Karpas-422 (cell line): ENCODE data around the gene RAB5B. TPM values are rescaled to one million over a fixed set of nuclear protein-coding genes. Genes with fewer than 3 reads are reported as not detected.
A peak's percentile ranks its signal among the peaks of the same experiment; 100 is the strongest.

Experiments used
- DNase-seq: peaks from one replicate; pipeline ENCODE4 v3.0.0-alpha.2; 2015
- H2AFZ ChIP-seq: fragments of 200-600 bp; sonication (generic); 2 replicates; pipeline ENCODE4 v1.6.1; 2014; ENCODE audit warnings: antibody characterized with exemption, low read length, mixed read lengths
- H3K27ac ChIP-seq: fragments of 200-600 bp; sonication (generic); 2 replicates; pipeline ENCODE4 v1.5.1; 2014; ENCODE audit warnings: mild to moderate bottlenecking, low read length, moderate library complexity
- H3K27me3 ChIP-seq: fragments of 200-600 bp; sonication (generic); 2 replicates; pipeline ENCODE4 v1.6.1; 2014; ENCODE audit warnings: low read length, mixed read lengths
- H3K36me3 ChIP-seq: fragments of 200-600 bp; sonication (generic); 2 replicates; pipeline ENCODE4 v1.6.1; 2014; ENCODE audit warnings: low read length, mixed read lengths; ENCODE audit not compliant: insufficient read depth
- H3K4me1 ChIP-seq: fragments of 200-600 bp; sonication (generic); 2 replicates; pipeline ENCODE4 v1.6.1; 2014; ENCODE audit warnings: mild to moderate bottlenecking, low read length, mixed read lengths
- H3K4me2 ChIP-seq: fragments of 200-600 bp; sonication (generic); 2 replicates; pipeline ENCODE4 v1.6.1; 2014; ENCODE audit warnings: low read length, low read depth, mild to moderate bottlenecking; ENCODE audit not compliant: poor library complexity, severe bottlenecking
- H3K4me3 ChIP-seq: fragments of 200-600 bp; sonication (generic); 2 replicates; pipeline ENCODE4 v1.5.1; 2014; ENCODE audit warnings: mild to moderate bottlenecking, antibody characterized with exemption, low read length, mixed read lengths
- H3K79me2 ChIP-seq: fragments of 200-600 bp; sonication (generic); 2 replicates; pipeline ENCODE4 v1.6.1; 2014; ENCODE audit warnings: mild to moderate bottlenecking, low read length, mixed read lengths
- H3K9ac ChIP-seq: fragments of 200-600 bp; sonication (generic); 2 replicates; pipeline ENCODE4 v1.6.0; 2014; ENCODE audit warnings: low read length
- H3K9me2 ChIP-seq: fragments of 200-600 bp; sonication (generic), shearing (Covaris generic); replicated peaks from 2 replicates; pipeline ENCODE4 v1.6.0; 2014; ENCODE audit warnings: mild to moderate bottlenecking, low read length, moderate library complexity; ENCODE audit not compliant: insufficient read depth
- H3K9me3 ChIP-seq: fragments of 300-700, 200-600 bp; sonication (generic); 2 replicates; pipeline ENCODE4 v1.6.1; 2014; ENCODE audit warnings: low read length, mixed read lengths
- H4K20me1 ChIP-seq: fragments of 200-600 bp; sonication (generic); 2 replicates; pipeline ENCODE4 v1.6.1; 2014; ENCODE audit warnings: mild to moderate bottlenecking, antibody characterized with exemption, low read length, low read depth; ENCODE audit not compliant: insufficient read depth
- total RNA-seq: library from RNA; depleted of rRNA; stranded (reverse); fragments of >200 nt; shearing (Covaris generic); gene quantifications from 2 replicates; pipeline ENCODE4 v1.2.3, GENCODE V29; 2014; ENCODE audit warnings: low replicate concordance

The RAB5B gene
- total RNA-seq, 1 experiment from 2014 or later, result 62.4 TPM

- no peak overlapping the region for H3K4me2 ChIP-seq
- DNase-seq, result no peak
- no peak overlapping the region for H2AFZ ChIP-seq
- H3K27me3 ChIP-seq, result no peaks in the 10 kb centered on the region
- H3K4me3 ChIP-seq, result no peak overlapping the region
- H3K79me2 ChIP-seq, result no peaks in the 10 kb centered on the region
- peaks cover 7% of the 10 kb centered on the region for H3K4me1 ChIP-seq
- H3K27ac ChIP-seq, result no peak overlapping the region
- H3K9me3 ChIP-seq, result no peaks in the 10 kb centered on the region
- H3K36me3 ChIP-seq, result no peaks in the 10 kb centered on the region
- H3K9me2 ChIP-seq, result no peaks in the 10 kb centered on the region
- no peaks in the 10 kb centered on the region for H4K20me1 ChIP-seq
- H3K9ac ChIP-seq, result no peak overlapping the region
These were observed 48.1 kb downstream of the RAB5B start for GRCh38 chr12:56021889-56022497.

- H3K36me3 ChIP-seq, result no peaks in the 10 kb centered on the region
- DNase-seq, result no peak
These were observed 54.8 kb downstream of the RAB5B start for GRCh38 chr12:56028511-56029165.

GRCh38 chr12:56029166-56029519 lies 55.3 kb downstream of the RAB5B start:
- Histone ChIP-seq H3K4me3 (no peak overlapping the region), H3K9ac (no peak overlapping the region), H3K4me1 (peaks cover 9% of the 10 kb centered on the region), H3K9me3 (no peaks in the 10 kb centered on the region), H3K9me2 (no peaks in the 10 kb centered on the region), H3K4me2 (no peak overlapping the region), H4K20me1 (no peaks in the 10 kb centered on the region), H3K27ac (no peak overlapping the region), H3K79me2 (no peaks in the 10 kb centered on the region), H3K27me3 (no peaks in the 10 kb centered on the region), H3K36me3 (no peaks in the 10 kb centered on the region), H2AFZ (no peak overlapping the region)
- no peak for DNase-seq

More at GRCh38 chr12:56028511-56029165, 54.8 kb downstream of the RAB5B start:
- H2AFZ ChIP-seq, result no peak overlapping the region
- no peaks in the 10 kb centered on the region for H3K9me3 ChIP-seq
- H3K27me3 ChIP-seq, result no peaks in the 10 kb centered on the region
- H3K9ac ChIP-seq, result no peak overlapping the region
- H4K20me1 ChIP-seq, result no peaks in the 10 kb centered on the region
- H3K27ac ChIP-seq, result no peak overlapping the region
- no peaks in the 10 kb centered on the region for H3K79me2 ChIP-seq
- H3K9me2 ChIP-seq, result no peaks in the 10 kb centered on the region
- H3K4me1 ChIP-seq, result peaks cover 9% of the 10 kb centered on the region
- H3K4me3 ChIP-seq, result no peak overlapping the region
- no peak overlapping the region for H3K4me2 ChIP-seq

GRCh38 chr12:56029666-56030293 lies 55.9 kb downstream of the RAB5B start:
- H3K4me2 ChIP-seq, result no peak overlapping the region
- no peaks in the 10 kb centered on the region for H3K27me3 ChIP-seq
- H3K27ac ChIP-seq, result no peak overlapping the region
- no peak overlapping the region for H3K4me3 ChIP-seq
- H3K79me2 ChIP-seq, result no peaks in the 10 kb centered on the region
- H2AFZ ChIP-seq, result no peak overlapping the region
- no peak overlapping the region for H3K9ac ChIP-seq
- H3K4me1 ChIP-seq, result peaks cover 9% of the 10 kb centered on the region
- H3K9me2 ChIP-seq, result no peaks in the 10 kb centered on the region
- H4K20me1 ChIP-seq, result no peaks in the 10 kb centered on the region
- no peaks in the 10 kb centered on the region for H3K9me3 ChIP-seq
- H3K36me3 ChIP-seq, result no peaks in the 10 kb centered on the region
- peak; percentile 84 for DNase-seq

- Histone ChIP-seq H3K27me3 (no peaks in the 10 kb centered on the region), H3K9me2 (no peaks in the 10 kb centered on the region), H3K79me2 (no peaks in the 10 kb centered on the region), H3K4me2 (no peak overlapping the region), H3K9ac (no peak overlapping the region), H3K27ac (no peak overlapping the region), H3K9me3 (no peaks in the 10 kb centered on the region), H3K4me3 (no peak overlapping the region), H2AFZ (no peak overlapping the region), H3K4me1 (peaks cover 9% of the 10 kb centered on the region), H3K36me3 (no peaks in the 10 kb centered on the region), H4K20me1 (no peaks in the 10 kb centered on the region)
- peak; percentile 15 for DNase-seq
These were observed 58.1 kb downstream of the RAB5B start for GRCh38 chr12:56031987-56032386.

GRCh38 chr12:56034586-56035332 lies 60.9 kb downstream of the RAB5B start:
- peaks cover 15% of the 10 kb centered on the region for H3K4me1 ChIP-seq
- no peak overlapping the region for H3K4me3 ChIP-seq
- no peaks in the 10 kb centered on the region for H3K36me3 ChIP-seq
- no peak overlapping the region for H3K27ac ChIP-seq
- no peaks in the 10 kb centered on the region for H3K79me2 ChIP-seq
- no peaks in the 10 kb centered on the region for H4K20me1 ChIP-seq
- no peaks in the 10 kb centered on the region for H3K27me3 ChIP-seq
- no peaks in the 10 kb centered on the region for H3K9me2 ChIP-seq
- DNase-seq, result no peak
- no peaks in the 10 kb centered on the region for H3K9me3 ChIP-seq
- H2AFZ ChIP-seq, result no peak overlapping the region
- H3K9ac ChIP-seq, result no peak overlapping the region
- H3K4me2 ChIP-seq, result no peak overlapping the region

GRCh38 chr12:56037161-56037560 lies 63.3 kb downstream of the RAB5B start:
- Histone ChIP-seq H3K36me3 (no peaks in the 10 kb centered on the region), H3K4me3 (no peak overlapping the region), H3K79me2 (peaks cover 10% of the 10 kb centered on the region), H3K27me3 (no peaks in the 10 kb centered on the region), H3K4me1 (peaks cover 24% of the 10 kb centered on the region), H3K4me2 (no peak overlapping the region), H3K27ac (no peak overlapping the region), H3K9me2 (no peaks in the 10 kb centered on the region), H3K9ac (no peak overlapping the region), H2AFZ (no peak overlapping the region), H4K20me1 (no peaks in the 10 kb centered on the region), H3K9me3 (no peaks in the 10 kb centered on the region)
- DNase-seq, result no peak

GRCh38 chr12:56038022-56038655 lies 64.3 kb downstream of the RAB5B start:
- H3K79me2 ChIP-seq, result peaks cover 19% of the 10 kb centered on the region
- H3K4me3 ChIP-seq, result no peak overlapping the region
- H4K20me1 ChIP-seq, result peaks cover 7% of the 10 kb centered on the region
- DNase-seq, result no peak
- no peaks in the 10 kb centered on the region for H3K27me3 ChIP-seq
- peaks cover 28% of the 10 kb centered on the region for H3K4me1 ChIP-seq
- no peak overlapping the region for H3K27ac ChIP-seq
- H2AFZ ChIP-seq, result no peak overlapping the region
- peaks cover 6% of the 10 kb centered on the region for H3K36me3 ChIP-seq
- no peak overlapping the region for H3K9ac ChIP-seq
- H3K9me3 ChIP-seq, result no peaks in the 10 kb centered on the region
- no peak overlapping the region for H3K4me2 ChIP-seq
- H3K9me2 ChIP-seq, result no peaks in the 10 kb centered on the region
